ENCODE measurements around the gene STRA6.

- TF ChIP-seq CTCF (IDR thresholded peaks at IDR 0.05) = no peak
- TF ChIP-seq POLR2AphosphoS5 (IDR thresholded peaks at IDR 0.05) = no peak
Measured at GRCh38 chr15:74172701-74173379, 29.7 kb downstream of the STRA6 start.

All from breast epithelium (tissue), 3 donors.